GM20000 (cell line): ENCODE data around the gene A1BG.

ENCODE experiments used
- DNase-seq: peaks from one replicate; pipeline ENCODE4 v3.0.0; 2012; ENCODE audit warnings: low spot score
- TF ChIP-seq, protein P1 (sequence below): IDR thresholded peaks from 2 replicates; pipeline ENCODE4 v1.5.1; 2012; ENCODE audit warnings: mild to moderate bottlenecking, control low read depth; ENCODE audit errors: extremely low read depth, missing control alignments

A1BG gene

GRCh38 chr19:58398087-58398486 lies 44.8 kb upstream of the A1BG start:
- TF ChIP-seq, protein P1, sequence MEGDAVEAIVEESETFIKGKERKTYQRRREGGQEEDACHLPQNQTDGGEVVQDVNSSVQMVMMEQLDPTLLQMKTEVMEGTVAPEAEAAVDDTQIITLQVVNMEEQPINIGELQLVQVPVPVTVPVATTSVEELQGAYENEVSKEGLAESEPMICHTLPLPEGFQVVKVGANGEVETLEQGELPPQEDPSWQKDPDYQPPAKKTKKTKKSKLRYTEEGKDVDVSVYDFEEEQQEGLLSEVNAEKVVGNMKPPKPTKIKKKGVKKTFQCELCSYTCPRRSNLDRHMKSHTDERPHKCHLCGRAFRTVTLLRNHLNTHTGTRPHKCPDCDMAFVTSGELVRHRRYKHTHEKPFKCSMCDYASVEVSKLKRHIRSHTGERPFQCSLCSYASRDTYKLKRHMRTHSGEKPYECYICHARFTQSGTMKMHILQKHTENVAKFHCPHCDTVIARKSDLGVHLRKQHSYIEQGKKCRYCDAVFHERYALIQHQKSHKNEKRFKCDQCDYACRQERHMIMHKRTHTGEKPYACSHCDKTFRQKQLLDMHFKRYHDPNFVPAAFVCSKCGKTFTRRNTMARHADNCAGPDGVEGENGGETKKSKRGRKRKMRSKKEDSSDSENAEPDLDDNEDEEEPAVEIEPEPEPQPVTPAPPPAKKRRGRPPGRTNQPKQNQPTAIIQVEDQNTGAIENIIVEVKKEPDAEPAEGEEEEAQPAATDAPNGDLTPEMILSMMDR: no peak
- no peak for DNase-seq

- TF ChIP-seq, protein P1: no peak
Measured at GRCh38 chr19:58397533-58398037, 44.3 kb upstream of the A1BG start.

DNA sequence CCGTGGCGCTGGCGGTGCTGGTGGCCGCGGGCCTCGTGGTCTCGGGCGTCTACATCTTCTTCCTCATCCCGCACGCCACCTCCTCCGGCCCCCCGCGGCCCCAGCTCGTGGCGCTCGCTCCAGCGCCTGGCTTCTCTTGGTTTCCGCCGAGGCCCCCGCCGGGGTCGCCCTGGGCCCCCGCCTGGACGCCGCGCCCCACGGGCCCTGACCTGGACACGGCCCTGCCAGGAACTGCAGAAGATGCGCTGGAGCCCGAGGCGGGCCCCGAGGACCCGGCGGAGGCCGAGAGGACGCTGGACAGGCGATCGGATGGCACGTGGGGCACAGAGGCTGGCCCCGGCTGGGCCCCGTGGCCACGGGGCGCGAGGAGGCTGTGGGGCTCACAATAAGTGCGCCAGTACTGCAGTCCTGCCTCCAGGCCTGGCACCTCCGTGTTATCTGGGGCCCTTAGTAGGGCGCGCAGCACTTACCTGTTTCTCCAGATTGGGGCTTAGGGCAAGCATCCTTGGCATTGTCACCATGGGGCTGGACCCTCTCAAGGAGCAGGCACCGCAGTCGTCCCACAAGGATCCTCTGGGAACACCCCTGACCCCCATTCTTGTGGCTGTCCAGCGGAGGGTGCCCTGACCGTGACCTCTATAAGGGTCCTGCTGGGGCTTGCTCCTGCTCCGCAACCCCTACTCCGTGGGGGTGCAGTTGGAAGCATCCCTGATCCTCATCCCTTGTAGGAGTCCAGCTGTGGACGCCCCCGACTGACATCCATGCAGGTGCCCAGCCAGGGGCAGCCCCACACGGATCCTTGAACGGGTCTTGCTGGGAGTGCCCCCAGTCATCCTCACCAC lies 43.6 kb upstream of the A1BG start:
- peak; percentile 18 for DNase-seq
- TF ChIP-seq, protein P1: no peak

More at GRCh38 chr19:58397533-58398037, 44.3 kb upstream of the A1BG start:
- DNase-seq: peak; percentile 23

- TF ChIP-seq, protein P1: no peak
- peak; percentile 12 for DNase-seq
Measured at GRCh38 chr19:58395979-58396627, 42.8 kb upstream of the A1BG start.

- TF ChIP-seq, protein P1: no peak
- DNase-seq: peak; percentile 14
Measured at GRCh38 chr19:58395220-58395978, 42.1 kb upstream of the A1BG start, which contains the start of gene RNF225. Gene RNF225, plus strand, starts transcription at chr19:58395656. Its CDS starts 434 bp downstream, at chr19:58396090.

- DNase-seq: peak; percentile 16
- TF ChIP-seq, protein P1: no peak
Measured at GRCh38 chr19:58394821-58395219, 41.5 kb upstream of the A1BG start.

- TF ChIP-seq, protein P1: no peak
- DNase-seq: no peak
Measured at GRCh38 chr19:58393725-58394033, 40.4 kb upstream of the A1BG start.
